Activated T-cell treated with anti-CD3 and anti-CD28 coated beads for 4 hours (primary cell): ENCODE measurements around the gene SHCBP1L.

Source experiments
- DNase-seq: peaks from one replicate; pipeline ENCODE4 v3.0.0-alpha.2; 2020

SHCBP1L gene

GRCh38 chr1:182952677-182953444, at the start of gene SHCBP1L:
Gene SHCBP1L, minus strand, starts transcription at chr1:182953166. Its CDS starts 33 bp downstream, at chr1:182953133.
- no peak for DNase-seq

- no peak for DNase-seq
These were observed 49.3 kb upstream of the SHCBP1L start for GRCh38 chr1:183002267-183002666.

- DNase-seq, result no peak
These were observed 47.4 kb upstream of the SHCBP1L start for GRCh38 chr1:183000167-183000962.

GRCh38 chr1:182998482-182998881, 45.5 kb upstream of the SHCBP1L start:
- DNase-seq, result no peak

GRCh38 chr1:182996816-182997215, 43.9 kb upstream of the SHCBP1L start:
- no peak for DNase-seq

GRCh38 chr1:182995894-182996293, 42.9 kb upstream of the SHCBP1L start:
- no peak for DNase-seq

- DNase-seq, result no peak
These were observed 40.8 kb upstream of the SHCBP1L start for GRCh38 chr1:182993746-182994145.

- no peak for DNase-seq
These were observed 37.6 kb upstream of the SHCBP1L start for GRCh38 chr1:182990413-182991144.

- DNase-seq, result no peak
These were observed 32.9 kb upstream of the SHCBP1L start for GRCh38 chr1:182985876-182986275.

- DNase-seq, result no peak
These were observed 31.7 kb upstream of the SHCBP1L start for GRCh38 chr1:182984621-182985020.

GRCh38 chr1:182984138-182984537, 31.2 kb upstream of the SHCBP1L start:
- DNase-seq, result no peak

- no peak for DNase-seq
These were observed 25.3 kb upstream of the SHCBP1L start for GRCh38 chr1:182978151-182978853.

GRCh38 chr1:182977480-182977879, 24.5 kb upstream of the SHCBP1L start:
- DNase-seq, result no peak

- no peak for DNase-seq
These were observed 21.7 kb upstream of the SHCBP1L start for GRCh38 chr1:182974506-182975191.

GRCh38 chr1:182972829-182973228, 19.9 kb upstream of the SHCBP1L start:
- DNase-seq, result no peak

GRCh38 chr1:182972231-182972630, 19.3 kb upstream of the SHCBP1L start:
- DNase-seq, result no peak

- no peak for DNase-seq
These were observed 18.3 kb upstream of the SHCBP1L start for GRCh38 chr1:182971219-182971618.

GRCh38 chr1:182968836-182969734, 16.1 kb upstream of the SHCBP1L start:
- no peak for DNase-seq

- DNase-seq, result no peak
These were observed 15.3 kb upstream of the SHCBP1L start for GRCh38 chr1:182968151-182968741.

GRCh38 chr1:182965861-182966260, 12.9 kb upstream of the SHCBP1L start:
- DNase-seq, result no peak

- DNase-seq, result no peak
These were observed 12.1 kb upstream of the SHCBP1L start for GRCh38 chr1:182965096-182965495.
